Fibroblast of lung (primary cell): ENCODE results near the gene KIR3DL3.
"Not testable (repeated sequence)": the region's sequence is repeated elsewhere in the genome, so short reads cannot be mapped to it uniquely, and the experiment has no call there.

Experiments used
- EZH2 ChIP-seq: IDR thresholded peaks from 2 replicates; pipeline ENCODE4 v1.5.1; 2012; ENCODE audit warnings: low read length, control low read depth, mild to moderate bottlenecking; ENCODE audit errors: missing control alignments
- TF ChIP-seq, protein P1 (sequence below), 2 donors: IDR thresholded peaks in 1 of 2; conservative IDR thresholded peaks in 1 of 2; 1 replicate in 1 of 2; 2 replicates in 1 of 2; pipeline ENCODE4 v1.5.1; 2011 to 2012; ENCODE audit warnings: low read length in 2 of 2, control low read depth in 1 of 2, inconsistent platforms in 1 of 2, low read depth in 1 of 2, mild to moderate bottlenecking in 1 of 2

DNA sequence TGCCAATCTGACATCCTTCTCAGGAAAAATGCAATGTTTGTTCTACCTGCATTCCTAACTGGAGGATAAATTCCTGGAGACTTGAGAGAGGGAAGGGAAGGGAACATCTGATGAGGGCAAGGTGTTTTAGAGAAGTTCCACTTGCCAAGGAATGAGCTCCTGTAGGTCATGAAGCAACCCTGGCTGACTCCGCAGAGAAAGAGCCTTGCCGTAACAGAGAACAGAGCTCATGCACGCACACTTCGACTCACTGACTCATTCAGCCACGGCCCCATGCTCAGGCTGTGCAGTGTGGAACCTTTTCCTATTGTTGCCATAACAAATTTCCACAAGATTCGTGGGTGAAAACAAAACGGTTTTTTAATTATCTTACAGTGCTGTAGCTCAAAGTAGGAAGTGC, 54.7 kb downstream of the KIR3DL3 start:
- TF ChIP-seq, protein P1, sequence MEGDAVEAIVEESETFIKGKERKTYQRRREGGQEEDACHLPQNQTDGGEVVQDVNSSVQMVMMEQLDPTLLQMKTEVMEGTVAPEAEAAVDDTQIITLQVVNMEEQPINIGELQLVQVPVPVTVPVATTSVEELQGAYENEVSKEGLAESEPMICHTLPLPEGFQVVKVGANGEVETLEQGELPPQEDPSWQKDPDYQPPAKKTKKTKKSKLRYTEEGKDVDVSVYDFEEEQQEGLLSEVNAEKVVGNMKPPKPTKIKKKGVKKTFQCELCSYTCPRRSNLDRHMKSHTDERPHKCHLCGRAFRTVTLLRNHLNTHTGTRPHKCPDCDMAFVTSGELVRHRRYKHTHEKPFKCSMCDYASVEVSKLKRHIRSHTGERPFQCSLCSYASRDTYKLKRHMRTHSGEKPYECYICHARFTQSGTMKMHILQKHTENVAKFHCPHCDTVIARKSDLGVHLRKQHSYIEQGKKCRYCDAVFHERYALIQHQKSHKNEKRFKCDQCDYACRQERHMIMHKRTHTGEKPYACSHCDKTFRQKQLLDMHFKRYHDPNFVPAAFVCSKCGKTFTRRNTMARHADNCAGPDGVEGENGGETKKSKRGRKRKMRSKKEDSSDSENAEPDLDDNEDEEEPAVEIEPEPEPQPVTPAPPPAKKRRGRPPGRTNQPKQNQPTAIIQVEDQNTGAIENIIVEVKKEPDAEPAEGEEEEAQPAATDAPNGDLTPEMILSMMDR (conservative IDR thresholded peaks at IDR 0.05 in 1 of 2, IDR thresholded peaks at IDR 0.05 in 1 of 2; ENCODE audit: low read depth in 1 of 2, low read length in 2 of 2), result not testable (repeated sequence)
- TF ChIP-seq EZH2, result not testable (repeated sequence)
